Measurements from ENCODE around the gene MEGF8. TPM values are rescaled to one million over a fixed set of nuclear protein-coding genes. Genes with fewer than 3 reads are reported as not detected.

Gene MEGF8
- total and polyA plus RNA-seq, 9 of the 15 experiments (the other 6 are each of a cell fraction or from before 2014, with no cell fraction given): 0.28 to 13.1 (median 3.0) TPM

DNA sequence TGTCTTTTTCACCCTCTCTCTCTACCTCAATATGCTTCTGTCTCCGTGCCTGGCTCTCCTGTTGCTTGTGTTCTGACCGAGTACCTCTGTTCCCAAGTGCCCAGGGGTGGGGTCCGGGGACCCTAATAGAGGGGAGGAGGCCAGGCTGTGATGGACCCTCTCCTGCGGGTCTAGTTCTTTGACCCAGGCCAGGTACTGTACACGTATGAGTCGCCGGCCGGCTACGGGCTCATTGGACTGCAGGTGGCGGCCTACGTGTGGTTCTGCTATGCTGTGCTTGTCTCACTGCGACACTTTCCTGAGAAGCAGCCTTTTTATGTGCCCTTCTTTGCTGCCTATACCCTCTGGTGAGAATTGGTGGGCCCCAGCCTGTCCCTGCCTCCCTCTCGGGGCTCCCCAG is 7.9 kb upstream of the MEGF8 start:
- Histone ChIP-seq H3K9ac (ENCODE audit: insufficient read depth in 1 of 2, low read depth in 2 of 2, low read length in 2 of 2) (no peak overlapping the region), H3K4me1 (replicated peaks in 1 of 2; ENCODE audit: control insufficient read depth in 2 of 2, insufficient read depth in 2 of 2, low read length in 2 of 2) (peaks cover 15 to 40% of the 10 kb centered on the region in 2 experiments; a peak in 3 of 5 replicates), H3K9me3 (replicated peaks; ENCODE audit: control insufficient read depth, insufficient read depth, low read depth, low read length) (no peaks in the 10 kb centered on the region), H3K79me2 (ENCODE audit: control insufficient read depth, insufficient read depth, low read length) (no peaks in the 10 kb centered on the region), H3K27me3 (ENCODE audit: control insufficient read depth in 2 of 2, insufficient read depth in 2 of 2, low read length in 2 of 2) (peaks cover 0 to 2% of the 10 kb centered on the region in 2 experiments; a peak in 1 of 5 replicates), H3K27ac (ENCODE audit: extremely low read depth, low read depth, low read length) (no peak overlapping the region), H4K20me1 (replicated peaks; ENCODE audit: control insufficient read depth, insufficient read depth, low read length) (no peaks in the 10 kb centered on the region), H3K9me1 (ENCODE audit: control insufficient read depth, insufficient read depth, low read length) (no peaks in the 10 kb centered on the region), H3K4me3 (no peak overlapping the region), H3K36me3 (ENCODE audit: control insufficient read depth, insufficient read depth, low read length) (no peaks in the 10 kb centered on the region), H2AFZ (ENCODE audit: low read depth, low read length) (no peak overlapping the region), H3K4me2 (ENCODE audit: insufficient read depth, low read length) (no peak overlapping the region)
- 71% methylated on average over 13 of the region's 13 CpGs for WGBS (ENCODE audit: insufficient coverage, low coverage, missing lambda C conversion rate)
- FAIRE-seq (no peak), ATAC-seq (no peak), DNase-seq (ENCODE audit: extremely low read depth in 1 of 4, low spot score in 3 of 4) (no peak)
- POLR2A ChIA-PET: no interaction called here
- BruUV-seq (replicated peaks): no TSS peak
- in situ Hi-C loops (cut with MboI): no loop called here
- TF ChIP-seq ZNF324 (CRISPR knock-in tag; IDR thresholded peaks at IDR 0.05): no peak
- TF ChIP-seq, protein P1, sequence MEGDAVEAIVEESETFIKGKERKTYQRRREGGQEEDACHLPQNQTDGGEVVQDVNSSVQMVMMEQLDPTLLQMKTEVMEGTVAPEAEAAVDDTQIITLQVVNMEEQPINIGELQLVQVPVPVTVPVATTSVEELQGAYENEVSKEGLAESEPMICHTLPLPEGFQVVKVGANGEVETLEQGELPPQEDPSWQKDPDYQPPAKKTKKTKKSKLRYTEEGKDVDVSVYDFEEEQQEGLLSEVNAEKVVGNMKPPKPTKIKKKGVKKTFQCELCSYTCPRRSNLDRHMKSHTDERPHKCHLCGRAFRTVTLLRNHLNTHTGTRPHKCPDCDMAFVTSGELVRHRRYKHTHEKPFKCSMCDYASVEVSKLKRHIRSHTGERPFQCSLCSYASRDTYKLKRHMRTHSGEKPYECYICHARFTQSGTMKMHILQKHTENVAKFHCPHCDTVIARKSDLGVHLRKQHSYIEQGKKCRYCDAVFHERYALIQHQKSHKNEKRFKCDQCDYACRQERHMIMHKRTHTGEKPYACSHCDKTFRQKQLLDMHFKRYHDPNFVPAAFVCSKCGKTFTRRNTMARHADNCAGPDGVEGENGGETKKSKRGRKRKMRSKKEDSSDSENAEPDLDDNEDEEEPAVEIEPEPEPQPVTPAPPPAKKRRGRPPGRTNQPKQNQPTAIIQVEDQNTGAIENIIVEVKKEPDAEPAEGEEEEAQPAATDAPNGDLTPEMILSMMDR (IDR thresholded peaks at IDR 0.05 in 2 of 3, conservative IDR thresholded peaks at IDR 0.05 in 1 of 3; ENCODE audit: insufficient read depth in 2 of 3, low read depth in 1 of 3, low read length in 3 of 3): 0 out of 6 replicates have a peak, but pooled peaks of 1 of the 3 experiments have one; percentile 6
- CTCF ChIA-PET (ENCODE audit: low intra/inter-chr PET ratio): no interaction called here
- intact Hi-C loops (cut with micrococcal nuclease): no loop called here

DNA sequence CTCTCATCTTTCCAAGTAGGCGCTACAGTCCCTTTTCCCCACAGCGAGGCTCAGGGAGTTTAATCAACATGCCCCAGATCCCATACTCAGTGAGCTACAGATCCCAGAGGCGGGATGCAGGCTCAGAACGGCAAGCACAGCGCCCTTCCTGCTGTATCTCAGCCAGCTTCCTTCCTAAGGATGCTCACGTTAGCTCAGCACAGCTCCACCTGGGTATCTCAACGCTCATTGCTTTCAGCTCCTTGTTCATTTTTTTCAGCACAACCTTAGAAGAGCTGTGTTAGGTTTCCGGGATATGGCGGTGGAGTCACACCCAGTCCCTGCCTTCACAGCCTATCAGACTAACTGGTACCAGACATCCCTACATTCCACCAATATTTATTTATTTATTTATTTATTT is 3.1 kb upstream of the MEGF8 start:
- no TSS peak for BruUV-seq (replicated peaks)
- Histone ChIP-seq H3K4me1 (replicated peaks in 1 of 2; ENCODE audit: control insufficient read depth in 2 of 2, insufficient read depth in 2 of 2, low read length in 2 of 2) (peaks cover 8 to 29% of the 10 kb centered on the region in 2 experiments; a peak in 4 of 5 replicates), H3K27ac (ENCODE audit: extremely low read depth, low read depth, low read length) (no peak overlapping the region), H4K20me1 (replicated peaks; ENCODE audit: control insufficient read depth, insufficient read depth, low read length) (no peaks in the 10 kb centered on the region), H3K9ac (ENCODE audit: insufficient read depth in 1 of 2, low read depth in 2 of 2, low read length in 2 of 2) (no peak overlapping the region), H3K9me1 (ENCODE audit: control insufficient read depth, insufficient read depth, low read length) (no peaks in the 10 kb centered on the region), H3K4me3 (no peak overlapping the region), H3K79me2 (ENCODE audit: control insufficient read depth, insufficient read depth, low read length) (peaks cover 19% of the 10 kb centered on the region), H2AFZ (ENCODE audit: low read depth, low read length) (no peak overlapping the region), H3K4me2 (ENCODE audit: insufficient read depth, low read length) (no peak overlapping the region), H3K9me3 (replicated peaks; ENCODE audit: control insufficient read depth, insufficient read depth, low read depth, low read length) (no peaks in the 10 kb centered on the region), H3K27me3 (ENCODE audit: control insufficient read depth in 2 of 2, insufficient read depth in 2 of 2, low read length in 2 of 2) (peaks cover 0 to 2% of the 10 kb centered on the region in 2 experiments; a peak in 1 of 5 replicates), H3K36me3 (ENCODE audit: control insufficient read depth, insufficient read depth, low read length) (no peaks in the 10 kb centered on the region)
- ATAC-seq (no peak), FAIRE-seq (no peak), DNase-seq (ENCODE audit: extremely low read depth in 1 of 4, low spot score in 3 of 4) (no peak)
- WGBS (ENCODE audit: insufficient coverage, low coverage, missing lambda C conversion rate): 36% methylated on average over 9 of the region's 9 CpGs
- ChIA-PET CTCF (ENCODE audit: low intra/inter-chr PET ratio) (no interaction called here), POLR2A (interaction anchor here (0.6 to 0.7 kb wide), 3 partner anchors 78 to 283 kb away, joined by 3 read pairs; no protein-coding TSS in a partner anchor)
- intact Hi-C loops (cut with micrococcal nuclease) (loop anchor here (10.0 kb wide), 2 partner anchors 112 to 188 kb away; partner anchors contain the start of gene POU2F2), in situ Hi-C loops (cut with MboI) (loop anchor here (10.0 kb wide), 1 partner anchor 188 kb away; the partner anchor contains the start of gene POU2F2)
- TF ChIP-seq, protein P2, sequence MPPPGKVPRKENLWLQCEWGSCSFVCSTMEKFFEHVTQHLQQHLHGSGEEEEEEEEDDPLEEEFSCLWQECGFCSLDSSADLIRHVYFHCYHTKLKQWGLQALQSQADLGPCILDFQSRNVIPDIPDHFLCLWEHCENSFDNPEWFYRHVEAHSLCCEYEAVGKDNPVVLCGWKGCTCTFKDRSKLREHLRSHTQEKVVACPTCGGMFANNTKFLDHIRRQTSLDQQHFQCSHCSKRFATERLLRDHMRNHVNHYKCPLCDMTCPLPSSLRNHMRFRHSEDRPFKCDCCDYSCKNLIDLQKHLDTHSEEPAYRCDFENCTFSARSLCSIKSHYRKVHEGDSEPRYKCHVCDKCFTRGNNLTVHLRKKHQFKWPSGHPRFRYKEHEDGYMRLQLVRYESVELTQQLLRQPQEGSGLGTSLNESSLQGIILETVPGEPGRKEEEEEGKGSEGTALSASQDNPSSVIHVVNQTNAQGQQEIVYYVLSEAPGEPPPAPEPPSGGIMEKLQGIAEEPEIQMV (tag; conservative IDR thresholded peaks at IDR 0.05; ENCODE audit: low read depth): no peak
- TF ChIP-seq, protein P3, sequence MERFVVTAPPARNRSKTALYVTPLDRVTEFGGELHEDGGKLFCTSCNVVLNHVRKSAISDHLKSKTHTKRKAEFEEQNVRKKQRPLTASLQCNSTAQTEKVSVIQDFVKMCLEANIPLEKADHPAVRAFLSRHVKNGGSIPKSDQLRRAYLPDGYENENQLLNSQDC (CRISPR knock-in tag; IDR thresholded peaks at IDR 0.05): no peak
- TF ChIP-seq ZNF274 (IDR thresholded peaks at IDR 0.05; ENCODE audit: borderline replicate concordance, low read depth, low read length) (no peak), BCOR (IDR thresholded peaks at IDR 0.05) (no peak), CXXC5 (CRISPR knock-in tag; IDR thresholded peaks at IDR 0.05) (no peak)
- TF ChIP-seq, protein P4, sequence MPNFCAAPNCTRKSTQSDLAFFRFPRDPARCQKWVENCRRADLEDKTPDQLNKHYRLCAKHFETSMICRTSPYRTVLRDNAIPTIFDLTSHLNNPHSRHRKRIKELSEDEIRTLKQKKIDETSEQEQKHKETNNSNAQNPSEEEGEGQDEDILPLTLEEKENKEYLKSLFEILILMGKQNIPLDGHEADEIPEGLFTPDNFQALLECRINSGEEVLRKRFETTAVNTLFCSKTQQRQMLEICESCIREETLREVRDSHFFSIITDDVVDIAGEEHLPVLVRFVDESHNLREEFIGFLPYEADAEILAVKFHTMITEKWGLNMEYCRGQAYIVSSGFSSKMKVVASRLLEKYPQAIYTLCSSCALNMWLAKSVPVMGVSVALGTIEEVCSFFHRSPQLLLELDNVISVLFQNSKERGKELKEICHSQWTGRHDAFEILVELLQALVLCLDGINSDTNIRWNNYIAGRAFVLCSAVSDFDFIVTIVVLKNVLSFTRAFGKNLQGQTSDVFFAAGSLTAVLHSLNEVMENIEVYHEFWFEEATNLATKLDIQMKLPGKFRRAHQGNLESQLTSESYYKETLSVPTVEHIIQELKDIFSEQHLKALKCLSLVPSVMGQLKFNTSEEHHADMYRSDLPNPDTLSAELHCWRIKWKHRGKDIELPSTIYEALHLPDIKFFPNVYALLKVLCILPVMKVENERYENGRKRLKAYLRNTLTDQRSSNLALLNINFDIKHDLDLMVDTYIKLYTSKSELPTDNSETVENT (CRISPR knock-in tag; IDR thresholded peaks at IDR 0.05): no peak

Data from K562 (cell line).